ENCODE results near the gene TXNRD2. TPM values are rescaled to one million over a fixed set of nuclear protein-coding genes. Genes with fewer than 3 reads are reported as not detected.

Gene TXNRD2
- total RNA-seq, 1 donor from 2014 or later = 6.4 TPM

GRCh38 chr22:19988965-19989724, 47.5 kb upstream of the TXNRD2 start:
- no peak for DNase-seq
- no peak for TF ChIP-seq CTCF (IDR thresholded peaks at IDR 0.05; ENCODE audit: partially characterized antibody, unreplicated experiment)
- H3K9me3 Mint-ChIP-seq (ENCODE audit: unreplicated experiment) = peaks cover 2% of the 10 kb centered on the region
- H3K36me3 Mint-ChIP-seq (ENCODE audit: unreplicated experiment) = no peaks in the 10 kb centered on the region
- peaks cover 9% of the 10 kb centered on the region for H3K4me1 Mint-ChIP-seq (ENCODE audit: low read depth, unreplicated experiment)
- H3K4me3 Mint-ChIP-seq (ENCODE audit: unreplicated experiment) = no peak overlapping the region
- peaks cover 6% of the 10 kb centered on the region for H3K27me3 Mint-ChIP-seq (ENCODE audit: unreplicated experiment)
- no peak overlapping the region for H3K27ac Mint-ChIP-seq (ENCODE audit: unreplicated experiment)

GRCh38 chr22:19988331-19988808, 46.8 kb upstream of the TXNRD2 start:
- DNase-seq = no peak
- H3K27ac Mint-ChIP-seq (ENCODE audit: unreplicated experiment) = no peak overlapping the region
- no peak for TF ChIP-seq CTCF (IDR thresholded peaks at IDR 0.05; ENCODE audit: partially characterized antibody, unreplicated experiment)
- no peaks in the 10 kb centered on the region for H3K36me3 Mint-ChIP-seq (ENCODE audit: unreplicated experiment)
- H3K9me3 Mint-ChIP-seq (ENCODE audit: unreplicated experiment) = no peaks in the 10 kb centered on the region
- H3K27me3 Mint-ChIP-seq (ENCODE audit: unreplicated experiment) = peaks cover 6% of the 10 kb centered on the region
- H3K4me1 Mint-ChIP-seq (ENCODE audit: low read depth, unreplicated experiment) = peaks cover 9% of the 10 kb centered on the region
- no peak overlapping the region for H3K4me3 Mint-ChIP-seq (ENCODE audit: unreplicated experiment)

GRCh38 chr22:19987394-19988306, 46.0 kb upstream of the TXNRD2 start:
- H3K9me3 Mint-ChIP-seq (ENCODE audit: unreplicated experiment) = no peaks in the 10 kb centered on the region
- no peak overlapping the region for H3K27ac Mint-ChIP-seq (ENCODE audit: unreplicated experiment)
- H3K36me3 Mint-ChIP-seq (ENCODE audit: unreplicated experiment) = no peaks in the 10 kb centered on the region
- peaks cover 6% of the 10 kb centered on the region for H3K27me3 Mint-ChIP-seq (ENCODE audit: unreplicated experiment)
- DNase-seq = no peak
- H3K4me1 Mint-ChIP-seq (ENCODE audit: low read depth, unreplicated experiment) = peaks cover 9% of the 10 kb centered on the region
- H3K4me3 Mint-ChIP-seq (ENCODE audit: unreplicated experiment) = no peak overlapping the region
- TF ChIP-seq CTCF (IDR thresholded peaks at IDR 0.05; ENCODE audit: partially characterized antibody, unreplicated experiment) = no peak

- H3K9me3 Mint-ChIP-seq (ENCODE audit: unreplicated experiment) = no peaks in the 10 kb centered on the region
- H3K4me1 Mint-ChIP-seq (ENCODE audit: low read depth, unreplicated experiment) = peaks cover 7% of the 10 kb centered on the region
- peaks cover 6% of the 10 kb centered on the region for H3K27me3 Mint-ChIP-seq (ENCODE audit: unreplicated experiment)
- peak overlapping the region; percentile 76 for H3K27ac Mint-ChIP-seq (ENCODE audit: unreplicated experiment)
- H3K4me3 Mint-ChIP-seq (ENCODE audit: unreplicated experiment) = peak overlapping the region; percentile 84
- TF ChIP-seq CTCF (IDR thresholded peaks at IDR 0.05; ENCODE audit: partially characterized antibody, unreplicated experiment) = no peak
- DNase-seq = peak; percentile 89
- no peaks in the 10 kb centered on the region for H3K36me3 Mint-ChIP-seq (ENCODE audit: unreplicated experiment)
These were observed 45.1 kb upstream of the TXNRD2 start for GRCh38 chr22:19986410-19987341.

Measured in glutamatergic neuron (in vitro differentiated cells).